ENCODE measurements around the gene POLE3.
"Not testable (repeated sequence)": the region's sequence is repeated elsewhere in the genome, so short reads cannot be mapped to it uniquely, and the experiment has no call there.

The POLE3 gene

DNA sequence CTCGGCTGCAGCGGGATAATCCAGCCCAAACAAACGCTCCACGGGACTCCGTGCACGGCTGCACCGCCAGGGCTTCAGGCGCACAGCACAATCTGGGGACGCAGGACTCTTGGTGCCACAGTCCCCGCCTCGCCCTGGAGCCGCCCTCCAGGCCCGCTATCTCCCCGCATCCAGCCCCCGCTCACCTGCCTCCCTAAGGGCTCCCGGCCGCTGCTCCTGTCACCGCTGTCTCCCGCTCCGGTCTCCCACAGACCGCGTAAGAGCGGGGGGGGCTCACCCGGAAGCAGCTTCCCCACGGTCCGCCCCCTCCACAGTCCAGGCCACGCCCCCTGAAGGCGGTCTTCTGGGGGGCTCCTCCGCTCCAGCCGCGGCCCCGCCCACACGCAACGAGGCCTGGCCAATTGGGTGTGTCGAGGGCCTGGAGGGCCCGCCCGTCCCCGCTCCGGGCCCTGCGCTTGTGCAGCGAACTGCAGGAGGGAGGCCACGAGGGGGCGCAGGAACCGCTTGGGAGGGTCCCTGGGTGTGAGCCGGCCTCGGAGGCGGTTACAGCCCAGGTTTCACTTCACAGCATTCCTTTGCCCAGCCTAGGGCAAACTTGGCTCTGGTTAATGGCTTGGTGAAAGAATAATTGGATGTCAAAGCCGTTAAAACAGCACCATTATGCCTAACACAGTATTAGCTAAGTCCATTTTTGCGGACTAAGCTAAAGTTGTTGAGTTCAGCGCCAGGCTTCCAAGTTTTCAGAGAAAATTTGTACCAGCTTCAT, 9.3 kb downstream of the POLE3 start, which contains the start of gene ALAD:
ALAD (minus strand) TSS at position 258 of the 766 bp plus-strand sequence. CDS start 7,725 bp downstream, outside the sequence.
- DNase-seq: peak; percentile 98

DNA sequence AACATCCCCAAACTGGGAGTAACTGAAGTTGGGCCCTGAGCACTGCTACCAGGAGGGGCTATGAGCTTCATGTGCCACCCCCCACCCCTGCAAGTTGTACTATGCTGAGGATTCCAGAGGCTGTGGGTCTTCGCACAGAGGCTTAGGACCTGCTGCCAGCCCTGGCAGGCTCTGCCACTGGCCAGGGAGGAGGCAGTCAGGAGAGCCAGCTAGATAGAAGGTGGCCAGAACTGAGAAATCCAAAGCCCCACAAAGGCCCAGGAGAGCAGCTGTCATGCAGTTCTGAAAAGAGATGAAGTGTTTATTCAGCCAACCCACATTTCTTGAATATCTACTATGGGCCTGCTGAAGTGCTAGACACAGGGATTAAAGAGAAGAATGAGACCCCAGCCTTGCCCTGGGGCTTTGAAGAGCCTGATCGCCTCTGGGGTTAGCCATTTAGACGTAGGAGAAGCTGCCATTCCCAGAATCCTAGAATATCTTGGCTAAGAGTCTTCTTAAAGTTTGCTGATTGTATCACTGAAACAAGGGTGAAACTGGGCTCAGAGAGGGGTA, 10.8 kb downstream of the POLE3 start:
- no peak for DNase-seq

DNA sequence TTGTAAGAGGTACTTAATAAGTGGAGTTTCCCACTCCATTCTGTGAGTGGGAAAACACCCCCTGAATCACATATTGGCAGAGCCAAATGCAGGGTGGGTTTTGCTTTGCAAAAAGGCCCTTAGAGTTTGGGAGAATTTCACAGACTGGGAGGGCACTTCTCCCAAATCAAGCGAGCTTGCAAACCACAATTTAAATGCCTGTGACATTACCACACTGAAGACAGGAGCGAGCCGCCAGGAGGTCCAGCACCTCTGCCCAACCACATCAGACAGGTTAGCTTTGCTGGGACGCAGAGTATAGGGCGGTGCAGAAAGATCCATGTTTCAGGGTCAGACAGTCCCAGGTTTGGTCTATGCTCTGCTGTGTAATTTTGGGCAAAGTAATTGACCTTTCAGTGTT, 11.7 kb downstream of the POLE3 start:
- no peak for DNase-seq

DNA sequence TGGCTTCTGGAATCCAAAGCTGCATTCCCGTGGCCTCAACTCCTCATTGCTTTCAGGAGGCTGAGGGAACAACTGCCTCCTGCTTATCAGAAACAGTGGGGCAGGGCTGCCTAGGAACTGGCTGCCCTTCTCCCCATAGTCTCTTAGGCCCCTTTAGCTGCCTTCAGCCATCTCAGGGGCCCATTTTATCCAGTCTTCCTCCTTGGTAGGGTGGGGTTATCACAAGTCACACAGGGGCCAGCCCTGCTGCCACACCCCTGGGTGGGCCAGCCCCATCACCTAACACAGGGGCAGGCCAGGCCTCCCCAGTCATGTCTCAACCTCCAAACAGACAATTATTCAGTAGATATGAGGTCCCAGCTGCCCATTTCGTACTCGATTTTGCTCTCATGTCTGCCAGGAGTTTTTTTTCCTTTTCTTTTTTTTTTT, 13.3 kb downstream of the POLE3 start:
- DNase-seq: no peak

DNA sequence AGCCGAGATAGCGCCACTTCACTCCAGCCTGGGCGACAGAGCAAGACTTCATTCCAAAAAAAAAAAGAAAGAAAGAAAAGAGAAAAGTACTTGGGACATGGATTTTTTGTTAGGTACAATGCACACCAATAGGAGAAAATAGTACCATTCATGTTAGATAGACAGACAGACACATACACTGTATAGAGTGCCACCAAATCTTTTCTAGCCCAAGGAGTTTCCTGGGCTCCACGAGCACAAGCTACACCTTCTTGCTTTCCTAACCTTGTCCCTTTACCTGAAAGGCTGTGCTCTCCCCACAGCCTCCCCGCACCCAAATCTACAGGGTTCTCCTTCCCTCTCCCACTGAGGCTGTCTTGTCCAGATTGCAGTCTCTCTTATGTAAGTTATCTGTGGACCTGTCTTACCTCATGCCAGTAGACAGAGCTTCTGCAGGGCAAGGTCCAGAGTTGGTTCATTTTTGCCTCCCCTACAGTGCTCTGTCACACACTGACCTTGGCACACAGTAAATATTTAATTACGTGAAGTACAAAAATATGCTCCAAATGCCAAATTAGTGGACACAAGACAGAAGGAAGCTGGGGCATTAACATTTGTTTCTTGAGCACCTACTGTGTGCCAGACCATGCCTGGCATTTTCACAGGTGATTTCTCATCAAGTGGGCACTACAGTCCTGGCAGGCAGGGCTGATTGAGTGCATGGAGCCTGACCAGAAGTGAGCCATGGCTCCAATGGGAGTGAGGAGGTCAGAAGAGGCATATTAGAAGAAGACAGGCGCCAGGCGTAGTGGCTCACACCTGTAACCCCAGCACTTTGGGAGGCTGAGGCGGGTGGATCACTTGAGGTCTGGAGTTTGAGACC, 15.2 kb downstream of the POLE3 start:
- DNase-seq: no peak

DNA sequence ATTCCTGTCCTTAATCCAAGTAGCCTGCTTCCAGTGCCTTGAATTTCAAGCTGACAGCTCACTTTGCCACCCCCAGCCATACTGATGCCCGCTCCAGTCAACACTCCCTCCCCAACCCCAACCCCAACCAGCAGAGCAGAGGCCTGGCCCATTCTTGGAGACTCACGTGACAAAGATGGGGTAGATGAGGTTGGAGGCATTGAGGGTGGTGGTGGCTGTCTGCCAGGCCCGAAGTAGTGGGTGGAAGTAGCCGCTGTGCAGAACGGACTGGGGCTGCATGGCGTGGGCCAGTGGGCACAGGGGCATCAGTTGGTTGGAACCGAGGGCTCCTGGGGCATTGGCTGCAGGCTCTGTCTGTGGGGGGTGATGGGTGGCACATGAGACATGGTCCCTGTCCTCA, 17.2 kb downstream of the POLE3 start:
- no peak for DNase-seq

DNA sequence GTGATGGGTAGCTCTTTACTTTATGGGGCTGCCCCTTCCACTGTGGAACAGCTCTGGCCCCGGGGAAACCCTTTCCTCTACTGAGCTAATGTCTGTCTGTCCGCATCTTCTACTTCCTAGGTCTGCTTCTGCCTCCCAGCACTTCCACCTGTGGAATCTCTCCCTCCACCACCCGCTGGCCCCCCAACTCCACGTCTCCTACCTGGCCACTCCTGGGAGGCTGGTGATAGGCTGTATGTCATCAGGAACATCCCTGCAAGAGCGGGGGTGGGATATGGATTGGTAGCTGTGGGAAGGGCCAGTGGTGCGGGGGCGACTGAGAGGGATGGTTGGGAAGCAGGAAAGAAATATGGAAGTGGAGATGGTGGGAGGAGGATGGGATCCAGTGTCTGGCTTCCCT, 18.6 kb downstream of the POLE3 start:
- no peak for DNase-seq

DNA sequence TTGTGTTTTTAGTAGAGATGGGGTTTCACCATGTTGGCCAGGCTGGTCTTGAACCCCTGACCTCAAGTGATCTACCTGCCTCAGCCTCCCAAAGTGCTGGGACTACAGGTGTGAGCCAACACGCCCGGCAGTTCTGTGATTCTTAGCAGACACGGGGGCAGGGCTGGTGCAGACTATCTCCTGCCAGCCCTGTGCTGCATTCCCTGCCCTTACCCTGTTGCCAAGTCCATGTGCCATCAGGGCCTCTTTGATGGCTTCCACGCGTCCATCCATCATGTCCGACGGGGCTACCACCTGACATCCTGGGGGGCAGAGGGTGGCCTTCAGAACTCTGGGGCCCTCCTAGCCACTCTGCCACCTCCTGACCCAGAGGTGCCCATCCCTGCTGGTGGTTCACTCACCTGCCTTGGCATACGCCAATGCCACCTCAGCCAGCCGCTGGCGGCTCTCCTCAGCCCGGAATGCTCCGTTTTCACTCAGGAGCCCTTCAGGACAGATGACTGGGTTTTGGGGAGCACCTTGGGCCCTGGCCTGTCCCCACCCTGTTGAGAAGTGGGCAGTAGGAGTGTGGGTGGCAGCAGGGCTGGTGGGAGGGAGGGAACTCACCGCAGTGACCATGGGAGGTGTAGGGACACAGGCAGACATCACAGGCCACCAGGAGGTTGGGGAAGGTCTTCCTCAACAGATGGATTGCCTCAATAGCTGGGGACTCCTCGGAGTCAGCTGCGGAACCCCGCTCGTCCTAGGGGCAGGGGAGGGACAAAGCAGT, 20.1 kb downstream of the POLE3 start:
- no peak for DNase-seq

DNA sequence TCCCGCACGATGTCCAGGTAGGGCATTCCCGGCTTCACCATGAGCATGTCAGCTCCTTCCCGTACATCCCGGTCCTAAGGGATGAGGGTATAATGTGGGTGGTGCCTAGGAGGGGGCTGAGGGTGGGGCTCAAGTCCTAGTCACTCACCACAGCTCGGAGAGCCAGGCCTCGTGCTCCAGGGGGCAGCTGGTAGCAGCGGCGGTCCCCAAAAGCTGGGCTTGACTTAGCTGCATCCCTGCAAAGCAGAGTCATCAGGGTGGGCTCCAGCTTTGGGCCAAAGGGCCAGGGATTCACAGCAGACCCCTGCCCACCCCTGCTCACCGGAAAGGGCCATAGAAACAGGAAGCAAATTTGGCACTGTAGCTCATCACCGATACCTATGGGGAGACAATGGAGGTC, 21.0 kb downstream of the POLE3 start:
- no peak for DNase-seq

DNA sequence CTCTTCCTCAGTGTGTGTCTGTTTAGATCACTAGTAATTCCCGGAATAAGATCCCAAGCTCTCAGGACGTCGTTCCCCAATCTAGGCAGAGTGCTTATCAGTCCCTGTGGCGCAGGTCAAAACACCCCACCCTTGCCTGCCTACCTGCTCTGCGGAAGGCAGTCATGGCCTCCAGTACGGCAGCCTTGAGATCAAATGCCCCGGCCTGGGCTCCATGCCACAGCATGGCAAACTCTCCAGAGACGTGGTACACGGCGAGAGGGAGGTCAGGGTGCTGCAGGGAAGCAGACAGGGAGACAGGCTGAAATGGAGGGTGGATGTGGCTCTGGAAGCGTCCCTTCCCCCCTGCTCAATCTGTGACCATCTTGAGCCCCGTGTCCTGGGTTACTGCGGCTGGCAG, 21.6 kb downstream of the POLE3 start:
- no peak for DNase-seq

DNA sequence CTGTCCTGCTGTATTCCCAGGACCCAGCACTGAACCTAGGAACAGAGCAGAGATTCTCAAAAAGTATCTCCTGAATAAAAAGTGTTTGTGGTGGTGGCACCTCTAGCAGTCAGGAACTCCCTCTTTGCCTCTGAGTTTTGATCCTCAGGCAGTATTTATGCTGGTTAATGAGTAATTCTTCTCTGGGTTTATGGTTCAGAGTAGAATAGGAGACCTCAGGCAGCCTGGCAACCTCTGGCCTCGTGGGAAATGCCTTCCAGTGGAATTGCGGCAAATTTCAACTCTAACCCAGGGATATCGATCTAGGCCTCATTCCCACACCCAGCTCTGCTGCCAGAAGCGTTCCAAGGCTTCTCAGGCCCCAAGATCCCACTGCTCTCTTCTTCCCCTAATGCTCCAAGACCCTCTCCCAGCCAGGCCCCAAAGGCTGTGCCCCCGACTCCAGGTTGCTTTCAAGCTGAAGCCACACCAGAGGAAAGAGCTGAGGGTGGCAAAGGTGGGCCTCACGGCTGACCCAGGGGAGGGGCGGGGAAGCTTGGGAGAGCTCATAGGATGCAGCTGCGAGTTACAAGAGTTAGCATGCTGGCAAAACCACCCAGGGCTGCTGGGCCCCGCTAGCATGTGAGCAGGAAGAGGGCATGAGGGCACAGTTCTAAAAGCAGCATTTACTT, 22.8 kb downstream of the POLE3 start:
- DNase-seq: no peak

DNA sequence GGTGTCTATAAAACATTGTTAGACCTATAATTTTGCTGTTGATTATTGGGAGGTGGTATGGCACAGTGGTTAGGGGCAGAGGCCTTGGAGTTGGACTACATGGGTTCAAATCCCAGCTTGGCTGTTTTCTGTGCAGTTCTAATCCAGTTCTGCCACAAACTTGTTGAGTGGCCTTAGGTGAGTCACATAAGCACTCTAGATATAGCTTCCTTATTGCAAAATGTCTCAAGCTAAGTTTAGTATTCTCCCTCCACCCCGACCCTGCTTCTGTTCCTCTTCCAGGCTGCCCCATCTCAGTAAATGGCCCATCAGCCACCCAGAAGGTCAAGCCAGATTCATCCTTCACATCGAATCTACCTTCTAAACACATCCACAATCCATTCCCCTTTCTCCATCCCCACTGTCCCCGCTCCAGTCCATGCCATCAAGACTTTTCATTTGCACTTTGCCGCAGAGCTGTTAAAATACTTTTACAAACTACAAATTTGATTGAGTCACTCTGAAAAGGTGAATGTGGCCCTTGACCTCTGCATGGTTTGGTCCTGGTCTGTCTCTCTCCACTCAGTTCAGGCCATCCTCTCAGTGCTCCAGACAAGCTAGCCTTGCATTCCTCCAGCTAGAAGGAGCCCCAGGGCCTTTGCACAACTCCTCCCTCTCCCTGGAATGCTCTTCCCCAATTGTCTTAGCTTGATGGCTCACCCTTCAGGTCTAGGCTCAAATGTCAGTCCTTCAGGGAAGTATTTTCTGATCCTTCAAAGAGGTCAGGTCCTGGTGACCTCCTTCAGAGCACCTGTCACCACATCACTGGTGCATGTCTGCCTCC, 23.7 kb downstream of the POLE3 start:
- DNase-seq: no peak

DNA sequence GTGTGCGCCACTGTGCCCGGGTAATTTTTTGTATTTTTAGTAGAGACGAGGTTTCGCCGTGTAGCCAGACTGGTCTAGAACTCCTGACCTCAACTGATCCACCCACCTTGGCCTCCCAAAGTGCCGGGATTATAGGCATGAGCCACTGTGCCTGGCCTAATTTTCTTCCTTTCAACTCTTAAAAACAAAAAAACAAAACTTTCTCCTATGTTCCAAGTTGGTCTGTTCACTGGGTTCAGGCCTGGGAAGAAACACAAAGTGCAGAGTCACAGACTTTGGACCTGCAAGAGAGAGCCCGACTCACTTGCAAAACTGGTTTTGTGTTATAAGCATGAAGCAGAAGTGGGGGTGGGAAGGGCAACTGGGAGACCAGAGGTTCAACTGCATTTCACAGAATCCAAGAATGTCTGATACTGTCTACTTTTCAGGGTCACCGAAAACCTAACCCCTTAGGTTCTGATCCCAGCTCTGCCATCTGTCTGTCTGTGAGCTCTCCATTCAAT, 28.5 kb downstream of the POLE3 start:
- DNase-seq: no peak

DNA sequence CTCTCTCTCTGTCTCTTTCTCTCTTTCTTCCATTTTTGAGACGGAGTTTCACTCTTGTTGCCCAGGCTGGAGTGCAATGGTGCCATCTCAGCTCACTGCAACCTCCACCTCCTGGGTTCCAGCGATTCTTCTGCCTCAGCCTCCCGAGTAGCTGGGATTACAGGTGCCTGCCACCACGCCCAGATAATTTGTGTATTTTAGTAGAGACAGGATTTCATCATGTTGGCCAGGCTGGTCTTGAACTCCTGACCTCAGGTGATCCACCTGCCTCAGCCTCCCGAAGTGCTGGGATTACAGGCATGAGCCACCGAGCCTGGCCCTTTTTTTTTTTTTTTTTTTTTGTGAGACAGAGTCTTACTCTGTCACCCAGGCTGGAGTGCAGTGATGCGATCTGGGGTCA, 29.0 kb downstream of the POLE3 start:
- DNase-seq: not testable (repeated sequence)

DNA sequence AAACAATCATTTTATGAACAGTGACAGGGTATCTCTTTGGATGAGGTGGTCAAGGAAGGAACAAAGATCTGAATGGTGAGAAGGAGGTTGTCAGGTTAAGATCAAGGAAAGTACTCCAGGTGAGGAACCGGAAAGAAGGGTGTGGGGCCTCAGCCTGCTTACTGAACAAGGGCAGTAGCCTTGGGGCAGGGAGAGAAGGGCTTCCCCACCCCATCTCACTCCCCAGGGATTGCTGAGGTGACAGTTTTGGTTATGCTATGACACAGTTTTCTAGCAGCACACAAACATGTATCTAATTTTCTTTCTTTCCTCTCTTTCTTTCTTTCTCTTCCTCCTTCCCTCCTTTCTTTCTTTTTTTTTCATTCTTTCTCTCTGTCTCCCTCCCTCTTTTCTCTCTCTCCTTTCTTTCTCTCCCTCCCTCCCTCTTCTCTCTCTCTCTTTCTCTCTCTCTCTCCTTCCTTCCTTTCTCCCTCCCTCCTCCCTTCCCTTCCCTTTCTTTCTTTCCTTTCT, 29.6 kb downstream of the POLE3 start:
- DNase-seq: no peak

DNA sequence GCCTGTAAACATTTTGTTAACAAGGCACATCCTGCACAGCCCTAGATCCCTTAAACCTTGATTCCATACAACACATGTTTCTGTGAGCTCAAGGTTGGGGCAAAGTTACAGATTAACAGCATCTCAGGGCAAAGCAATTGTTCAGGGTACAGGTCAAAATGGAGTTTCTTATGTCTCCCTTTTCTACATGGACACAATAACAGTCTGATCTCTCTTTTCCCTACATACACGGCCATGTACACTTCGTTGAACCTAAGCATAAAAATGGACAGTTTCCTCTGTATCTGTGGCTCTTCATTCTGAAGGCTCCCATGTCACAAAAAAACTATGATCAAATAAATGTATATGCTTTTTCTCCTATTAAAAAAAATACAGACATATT, 30.7 kb downstream of the POLE3 start:
- DNase-seq: not testable (repeated sequence)

DNA sequence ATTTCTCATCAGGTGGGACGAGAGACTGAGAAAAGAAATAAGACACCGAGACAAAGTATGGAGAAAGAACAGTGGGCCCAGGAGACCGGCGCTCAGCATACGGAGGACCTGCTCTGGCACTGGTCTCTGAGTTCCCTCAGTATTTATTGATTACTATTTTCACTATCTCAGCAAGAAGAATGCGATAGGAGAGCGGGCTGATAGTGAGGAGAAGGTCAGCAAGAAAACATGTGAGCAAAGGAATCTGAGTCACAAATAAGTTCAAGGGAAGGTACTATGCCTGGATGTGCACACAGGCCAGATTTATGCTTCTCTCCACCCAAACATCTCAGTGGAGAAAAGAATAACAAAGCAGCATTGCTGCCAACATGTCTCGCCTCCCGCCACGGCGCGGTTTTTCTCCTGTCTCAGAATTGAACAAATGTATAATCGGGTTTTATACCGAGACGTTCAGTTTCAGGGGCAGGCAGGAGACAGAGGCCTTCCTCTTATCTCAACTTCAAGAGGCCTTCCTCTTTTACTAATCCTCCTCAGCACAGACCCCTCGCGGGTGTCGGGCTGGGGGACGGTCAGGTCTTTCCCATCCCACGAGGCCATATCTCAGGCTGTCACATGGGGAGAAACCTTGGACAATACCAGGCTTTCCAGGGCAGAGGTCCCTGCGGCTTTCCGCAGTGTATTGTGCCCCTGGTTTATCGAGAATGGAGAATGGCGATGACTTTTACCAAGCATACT, 31.2 kb downstream of the POLE3 start:
- not testable (repeated sequence) for DNase-seq

DNA sequence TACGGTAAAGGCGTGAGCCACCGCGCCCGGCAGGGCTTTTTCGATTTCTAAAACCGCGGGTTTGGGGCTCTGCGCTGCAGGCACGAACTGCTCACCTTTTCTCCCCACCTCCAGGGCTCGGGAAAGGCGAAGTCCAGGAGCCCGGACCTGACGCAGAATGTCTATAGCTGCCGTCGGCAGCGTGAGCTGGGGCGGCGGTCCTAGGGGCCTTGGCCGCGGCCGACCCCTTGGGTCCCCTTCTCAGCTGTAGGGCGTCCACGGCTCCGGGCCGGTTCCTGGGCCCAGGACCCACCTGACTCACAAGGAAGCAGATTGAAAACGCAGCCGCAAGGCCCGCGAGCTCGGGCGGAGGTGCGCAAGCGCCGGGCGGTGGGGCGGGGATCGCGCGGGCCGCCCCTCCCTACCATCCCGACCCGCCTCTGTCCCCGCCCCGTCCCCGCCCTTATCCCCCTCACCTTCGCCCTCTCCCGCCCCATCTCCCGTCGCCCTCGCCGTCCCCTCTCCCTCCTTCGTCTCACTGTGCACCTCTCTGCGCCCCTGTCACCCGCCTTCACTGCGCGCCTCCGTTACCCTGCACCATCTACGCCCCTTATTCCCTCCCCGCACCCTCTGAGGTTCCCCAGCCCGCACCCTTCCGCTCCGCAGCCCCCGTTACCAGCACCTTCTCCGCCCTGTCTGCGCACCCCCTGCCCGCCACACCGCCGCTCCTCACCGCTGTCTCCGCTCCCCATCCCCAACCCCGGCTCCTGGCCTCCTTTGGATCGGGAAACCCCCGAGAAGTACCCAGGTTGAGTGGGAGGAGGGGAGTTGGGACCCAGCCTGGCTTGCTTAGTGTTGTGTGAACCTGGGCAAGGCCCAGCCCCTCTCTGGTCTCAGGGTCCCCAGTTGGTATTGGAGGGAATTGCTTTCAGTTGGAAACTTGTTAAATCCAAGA, 33.6 kb downstream of the POLE3 start, which contains the start of gene HDHD3:
HDHD3 (minus strand) TSS at position 353 of the 934 bp plus-strand sequence. CDS start 2,632 bp downstream, outside the sequence.
- DNase-seq: peak; percentile 77
